Muscle of leg (tissue), 11 donors: ENCODE measurements around the gene SEBOX. TPM values are rescaled to one million over a fixed set of nuclear protein-coding genes. Genes with fewer than 3 reads are reported as not detected.
A peak's percentile ranks its signal among the peaks of the same experiment; 100 is the strongest.

Experiments used
- DNase-seq: peaks from one replicate; pipeline ENCODE4 v3.0.0; 2013
- H3K27ac ChIP-seq: one replicate; pipeline ENCODE4 v1.5.1; 2013; ENCODE audit warnings: mild to moderate bottlenecking, low read length, control low read depth
- H3K27me3 ChIP-seq: one replicate; pipeline ENCODE4 v1.6.1; 2013; ENCODE audit warnings: low read length; ENCODE audit not compliant: control insufficient read depth, insufficient read depth
- H3K36me3 ChIP-seq: one replicate; pipeline ENCODE4 v1.6.1; 2013; ENCODE audit warnings: low read length; ENCODE audit not compliant: control insufficient read depth, insufficient read depth
- H3K4me1 ChIP-seq: one replicate; pipeline ENCODE4 v1.6.1; 2013; ENCODE audit warnings: low read length; ENCODE audit not compliant: control insufficient read depth, insufficient read depth
- H3K4me3 ChIP-seq: one replicate; pipeline ENCODE4 v1.5.1; 2013; ENCODE audit warnings: low read length, control low read depth
- H3K9me3 ChIP-seq: replicated peaks from 2 replicates; pipeline ENCODE4 v1.6.1; 2013; ENCODE audit warnings: low read depth, low read length; ENCODE audit not compliant: control insufficient read depth
- WGBS: methylation state at CpG from one replicate; pipeline ENCODE4 v1.1.5; 2013; ENCODE audit warnings: missing lambda C conversion rate; ENCODE audit not compliant: insufficient coverage; 5-methylcytosine and 5-hydroxymethylcytosine counted together
- polyA plus RNA-seq, 8 donors: library from polyadenylated mRNA; unstranded; fragments of 120-200 nt; gene quantifications; one replicate each; pipeline versions ENCODE4 v1.2.1 to v1.2.3, GENCODE V29; 2013; ENCODE audit warnings: inconsistent platforms in 1 of 8, low replicate concordance in 1 of 8; ENCODE audit not compliant: insufficient read length in 8 of 8, insufficient read depth in 1 of 8
- total RNA-seq: library from RNA; stranded (reverse); fragments of 120-200 nt; gene quantifications from one replicate; pipeline ENCODE4 v1.2.4, GENCODE V29; 2013

SEBOX gene
- total and polyA plus RNA-seq, 9 donors: not detected

- DNase-seq: no peak
- Histone ChIP-seq H3K9me3 (no peaks in the 10 kb centered on the region), H3K4me3 (peak overlapping the region; percentile 24), H3K27me3 (peaks cover 40% of the 10 kb centered on the region), H3K4me1 (peaks cover 9% of the 10 kb centered on the region), H3K27ac (no peak overlapping the region), H3K36me3 (peaks cover 18% of the 10 kb centered on the region)
- WGBS: 12% methylated on average over 53 of the region's 56 CpGs
Observed at GRCh38 chr17:28384281-28385036, 19.5 kb upstream of the SEBOX start.

GRCh38 chr17:28381141-28381825 is 16.3 kb upstream of the SEBOX start:
- no peaks in the 10 kb centered on the region for H3K36me3 ChIP-seq
- H3K27me3 ChIP-seq: peaks cover 40% of the 10 kb centered on the region
- no peak overlapping the region for H3K4me3 ChIP-seq
- DNase-seq: no peak
- no peaks in the 10 kb centered on the region for H3K9me3 ChIP-seq
- H3K27ac ChIP-seq: no peak overlapping the region
- peaks cover 9% of the 10 kb centered on the region for H3K4me1 ChIP-seq
- 11% methylated on average over 69 of the region's 72 CpGs for WGBS

GRCh38 chr17:28379814-28380801 is 15.1 kb upstream of the SEBOX start:
- 86% methylated on average over 6 of the region's 10 CpGs for WGBS
- Histone ChIP-seq H3K4me3 (no peak overlapping the region), H3K27ac (no peak overlapping the region), H3K27me3 (peaks cover 40% of the 10 kb centered on the region), H3K4me1 (peaks cover 9% of the 10 kb centered on the region), H3K36me3 (no peaks in the 10 kb centered on the region), H3K9me3 (no peaks in the 10 kb centered on the region)
- DNase-seq: no peak

GRCh38 chr17:28372945-28373274 is 7.9 kb upstream of the SEBOX start:
- WGBS: no CpG with 5 or more reads among the region's 6 CpGs
- no peaks in the 10 kb centered on the region for H3K36me3 ChIP-seq
- peaks cover 5% of the 10 kb centered on the region for H3K27me3 ChIP-seq
- H3K4me1 ChIP-seq: peaks cover 24% of the 10 kb centered on the region
- DNase-seq: no peak
- H3K9me3 ChIP-seq: no peaks in the 10 kb centered on the region
- no peak overlapping the region for H3K27ac ChIP-seq
- H3K4me3 ChIP-seq: no peak overlapping the region

GRCh38 chr17:28372203-28372944 is 7.4 kb upstream of the SEBOX start:
- H3K27ac ChIP-seq: no peak overlapping the region
- H3K4me3 ChIP-seq: peak overlapping the region; percentile 27

GRCh38 chr17:28371245-28372202 is 6.5 kb upstream of the SEBOX start, which contains the start of gene SARM1:
TSS of gene SARM1 (plus strand) at chr17:28371694. CDS start at chr17:28372033, 339 bp downstream.
- Histone ChIP-seq H3K36me3 (no peaks in the 10 kb centered on the region), H3K27ac (peak within 1 kb of the TSS; percentile 75), H3K9me3 (no peaks in the 10 kb centered on the region), H3K4me3 (peak within 1 kb of the TSS; percentile 61), H3K4me1 (peaks cover 24% of the 10 kb centered on the region), H3K27me3 (peaks cover 5% of the 10 kb centered on the region)
- under 1% methylated on average over 59 of the region's 80 CpGs for WGBS
- DNase-seq: peak; percentile 89

More at GRCh38 chr17:28372203-28372944, 7.4 kb upstream of the SEBOX start:
- peaks cover 5% of the 10 kb centered on the region for H3K27me3 ChIP-seq
- peaks cover 24% of the 10 kb centered on the region for H3K4me1 ChIP-seq
- no peaks in the 10 kb centered on the region for H3K9me3 ChIP-seq
- no peaks in the 10 kb centered on the region for H3K36me3 ChIP-seq
- peak; percentile 33 for DNase-seq
- WGBS: 6% methylated on average over 46 of the region's 53 CpGs

GRCh38 chr17:28370744-28371103 is 5.7 kb upstream of the SEBOX start:
- Histone ChIP-seq H3K36me3 (no peaks in the 10 kb centered on the region), H3K4me3 (no peak overlapping the region), H3K27me3 (peaks cover 5% of the 10 kb centered on the region), H3K4me1 (peaks cover 24% of the 10 kb centered on the region), H3K27ac (peak overlapping the region; percentile 44), H3K9me3 (no peaks in the 10 kb centered on the region)
- WGBS: 71% methylated on average over 1 of the region's 1 CpG
- DNase-seq: no peak

GRCh38 chr17:28370035-28370743 is 5.2 kb upstream of the SEBOX start, which contains the start of gene VTN:
TSS of gene VTN (minus strand) at chr17:28370307. CDS start at chr17:28370203, 104 bp downstream.
- Histone ChIP-seq H3K27me3 (peaks cover 5% of the 10 kb centered on the region), H3K36me3 (peaks cover 2% of the 10 kb centered on the region), H3K4me3 (peak within 1 kb of the TSS; percentile 6), H3K4me1 (peaks cover 24% of the 10 kb centered on the region), H3K9me3 (no peaks in the 10 kb centered on the region), H3K27ac (peak within 1 kb of the TSS; percentile 44)
- DNase-seq: no peak
- 7% methylated on average over 3 of the region's 8 CpGs for WGBS
